Osteocyte (in vitro differentiated cells): ENCODE data around the gene SART3. TPM values are rescaled to one million over a fixed set of nuclear protein-coding genes. Genes with fewer than 3 reads are reported as not detected.
"Not testable (repeated sequence)": the region's sequence is repeated elsewhere in the genome, so short reads cannot be mapped to it uniquely, and the experiment has no call there.

Experiments used
- DNase-seq: peaks from one replicate; pipeline ENCODE4 v3.0.0; 2021; ENCODE audit warnings: mixed read lengths; ENCODE audit not compliant: unreplicated experiment; ENCODE audit errors: extremely low spot score
- H3K27ac Mint-ChIP-seq: one replicate; pipeline ENCODE4 v1.8.0; 2021; ENCODE audit warnings: mild to moderate bottlenecking, mixed read lengths; ENCODE audit not compliant: unreplicated experiment
- H3K27me3 Mint-ChIP-seq: one replicate; pipeline ENCODE4 v1.8.0; 2021; ENCODE audit warnings: mixed read lengths; ENCODE audit not compliant: unreplicated experiment
- H3K36me3 Mint-ChIP-seq: one replicate; pipeline ENCODE4 v1.8.0; 2021; ENCODE audit warnings: mixed read lengths; ENCODE audit not compliant: unreplicated experiment
- H3K4me1 Mint-ChIP-seq: one replicate; pipeline ENCODE4 v1.8.0; 2021; ENCODE audit warnings: mixed read lengths; ENCODE audit not compliant: unreplicated experiment
- H3K4me3 Mint-ChIP-seq: one replicate; pipeline ENCODE4 v1.8.0; 2021; ENCODE audit warnings: mild to moderate bottlenecking, moderate library complexity, mixed read lengths; ENCODE audit not compliant: unreplicated experiment
- H3K9me3 Mint-ChIP-seq: one replicate; pipeline ENCODE4 v1.8.0; 2021; ENCODE audit warnings: mixed read lengths; ENCODE audit not compliant: unreplicated experiment
- total RNA-seq: library from RNA; stranded (reverse); gene quantifications from 2 replicates; pipeline ENCODE4 v1.2.1, GENCODE V29; 2021
- TF ChIP-seq, protein P1 (sequence below): fragments of 200-600 bp; sonication (generic); IDR thresholded peaks from 2 replicates; pipeline ENCODE4 v1.5.0; 2021; ENCODE audit warnings: antibody characterized with exemption, mild to moderate bottlenecking, moderate library complexity

The SART3 gene
- total RNA-seq, 1 donor from 2014 or later: 47.2 TPM

DNA sequence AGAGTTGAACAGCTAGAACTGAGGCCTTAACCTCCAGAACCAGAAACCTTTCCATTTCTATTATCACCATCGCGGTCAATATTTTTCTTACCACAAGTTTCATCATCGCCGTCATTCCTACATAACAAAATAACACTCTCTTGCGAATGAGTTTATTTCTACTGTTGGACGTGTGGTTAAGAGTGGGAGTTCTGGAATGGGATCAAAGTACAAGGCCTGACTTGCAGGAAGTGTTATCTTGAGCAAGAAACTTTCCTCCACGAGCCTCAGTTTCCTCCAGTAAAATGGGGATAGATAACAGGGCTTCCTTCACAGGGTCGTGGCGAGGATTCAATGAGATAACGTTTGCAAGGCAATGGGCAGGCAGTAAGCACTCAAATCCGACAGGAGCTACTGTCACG, 652 bp downstream of the SART3 start:
- H3K36me3 Mint-ChIP-seq: peaks cover 10% of the 10 kb centered on the region
- no peaks in the 10 kb centered on the region for H3K27me3 Mint-ChIP-seq
- H3K4me1 Mint-ChIP-seq: peaks cover 41% of the 10 kb centered on the region

DNA sequence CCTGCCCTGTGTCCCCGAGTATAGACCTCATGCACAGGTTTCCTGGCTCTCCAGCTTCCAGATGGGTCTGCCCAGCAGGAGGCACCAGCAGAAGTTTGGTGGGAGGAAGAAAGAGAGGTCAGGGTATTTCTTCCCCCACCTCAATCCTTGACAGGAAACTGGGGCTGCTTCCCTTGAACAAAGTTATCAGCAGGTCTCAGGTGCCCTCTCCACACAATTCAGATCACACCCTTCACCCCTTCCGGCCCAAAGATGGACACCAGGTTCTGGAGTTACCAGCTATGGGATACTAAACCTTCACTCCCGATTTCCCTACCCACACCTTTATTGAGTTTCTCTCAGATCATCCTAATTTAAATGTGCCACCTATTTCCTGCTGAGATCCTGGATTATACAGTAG, 1.2 kb downstream of the SART3 start:
- H3K27me3 Mint-ChIP-seq: no peaks in the 10 kb centered on the region
- peaks cover 10% of the 10 kb centered on the region for H3K36me3 Mint-ChIP-seq
- TF ChIP-seq, protein P1, sequence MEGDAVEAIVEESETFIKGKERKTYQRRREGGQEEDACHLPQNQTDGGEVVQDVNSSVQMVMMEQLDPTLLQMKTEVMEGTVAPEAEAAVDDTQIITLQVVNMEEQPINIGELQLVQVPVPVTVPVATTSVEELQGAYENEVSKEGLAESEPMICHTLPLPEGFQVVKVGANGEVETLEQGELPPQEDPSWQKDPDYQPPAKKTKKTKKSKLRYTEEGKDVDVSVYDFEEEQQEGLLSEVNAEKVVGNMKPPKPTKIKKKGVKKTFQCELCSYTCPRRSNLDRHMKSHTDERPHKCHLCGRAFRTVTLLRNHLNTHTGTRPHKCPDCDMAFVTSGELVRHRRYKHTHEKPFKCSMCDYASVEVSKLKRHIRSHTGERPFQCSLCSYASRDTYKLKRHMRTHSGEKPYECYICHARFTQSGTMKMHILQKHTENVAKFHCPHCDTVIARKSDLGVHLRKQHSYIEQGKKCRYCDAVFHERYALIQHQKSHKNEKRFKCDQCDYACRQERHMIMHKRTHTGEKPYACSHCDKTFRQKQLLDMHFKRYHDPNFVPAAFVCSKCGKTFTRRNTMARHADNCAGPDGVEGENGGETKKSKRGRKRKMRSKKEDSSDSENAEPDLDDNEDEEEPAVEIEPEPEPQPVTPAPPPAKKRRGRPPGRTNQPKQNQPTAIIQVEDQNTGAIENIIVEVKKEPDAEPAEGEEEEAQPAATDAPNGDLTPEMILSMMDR: no peak
- peak overlapping the region; percentile 100 for H3K4me3 Mint-ChIP-seq
- no peaks in the 10 kb centered on the region for H3K9me3 Mint-ChIP-seq
- peak overlapping the region; percentile 99 for H3K27ac Mint-ChIP-seq
- DNase-seq: no peak
- H3K4me1 Mint-ChIP-seq: peaks cover 41% of the 10 kb centered on the region

More for the DNA sequence above, 652 bp downstream of the SART3 start:
- DNase-seq: no peak
- H3K9me3 Mint-ChIP-seq: no peaks in the 10 kb centered on the region
- H3K4me3 Mint-ChIP-seq: peak overlapping the region; percentile 100
- TF ChIP-seq, protein P1: no peak
- H3K27ac Mint-ChIP-seq: peak overlapping the region; percentile 99

DNA sequence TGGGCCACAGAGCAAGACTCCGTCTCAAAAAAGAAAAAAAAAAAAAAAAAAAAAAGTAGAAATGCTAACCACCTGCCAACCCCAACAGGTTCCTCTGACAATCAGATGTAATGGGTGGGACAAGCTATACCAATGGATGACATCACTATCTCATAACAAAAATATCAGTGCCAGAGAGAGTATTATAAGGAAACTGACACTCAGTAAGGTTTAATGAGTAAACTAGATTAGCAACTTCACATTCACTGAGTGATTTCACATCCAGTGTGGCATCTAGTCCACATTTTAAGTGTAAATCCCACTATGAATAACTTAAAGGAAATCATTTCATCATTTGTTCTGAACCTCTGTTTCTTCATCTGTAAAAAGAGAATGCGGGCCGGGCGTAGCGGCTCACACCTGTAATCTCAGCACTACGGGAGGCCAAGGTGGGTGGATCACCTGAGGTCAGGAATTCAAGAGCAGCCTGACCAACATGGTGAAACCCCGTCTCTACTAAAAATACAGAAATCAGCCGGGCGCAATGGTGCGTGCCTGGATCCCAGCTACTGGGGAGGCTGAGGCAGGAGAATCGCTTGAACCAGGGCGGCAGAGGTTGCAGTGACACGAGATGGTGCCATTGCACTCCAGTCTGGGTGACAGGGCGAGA, 1.8 kb downstream of the SART3 start:
- Mint-ChIP-seq H3K9me3 (no peaks in the 10 kb centered on the region), H3K27ac (no peak overlapping the region), H3K4me3 (peak overlapping the region; percentile 100), H3K4me1 (peaks cover 41% of the 10 kb centered on the region), H3K36me3 (peaks cover 10% of the 10 kb centered on the region), H3K27me3 (no peaks in the 10 kb centered on the region)
- TF ChIP-seq, protein P1: no peak
- no peak for DNase-seq

DNA sequence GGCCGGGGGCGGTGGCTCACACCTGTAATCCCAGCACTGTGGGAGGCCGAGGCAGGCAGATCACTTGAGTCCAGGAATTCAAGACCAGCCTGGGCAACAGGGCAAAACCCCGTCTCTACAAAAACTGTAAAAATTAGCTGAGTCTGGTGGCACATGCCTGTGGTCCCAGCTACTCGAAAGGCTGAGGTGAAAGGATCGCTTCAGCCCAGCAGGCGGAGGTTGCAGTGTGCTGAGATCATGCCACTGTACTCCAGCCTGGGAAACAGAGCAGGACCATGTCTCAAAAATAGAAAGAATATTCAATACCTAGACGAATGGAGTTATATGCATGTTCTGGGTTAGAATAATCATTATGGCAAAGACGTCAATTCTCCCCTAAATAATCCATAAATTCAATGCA, 5.6 kb downstream of the SART3 start:
- H3K9me3 Mint-ChIP-seq, H3K4me3 Mint-ChIP-seq, H3K27ac Mint-ChIP-seq, DNase-seq, H3K36me3 Mint-ChIP-seq, H3K27me3 Mint-ChIP-seq: not testable (repeated sequence)
- peaks cover 51% of the 10 kb centered on the region for H3K4me1 Mint-ChIP-seq

DNA sequence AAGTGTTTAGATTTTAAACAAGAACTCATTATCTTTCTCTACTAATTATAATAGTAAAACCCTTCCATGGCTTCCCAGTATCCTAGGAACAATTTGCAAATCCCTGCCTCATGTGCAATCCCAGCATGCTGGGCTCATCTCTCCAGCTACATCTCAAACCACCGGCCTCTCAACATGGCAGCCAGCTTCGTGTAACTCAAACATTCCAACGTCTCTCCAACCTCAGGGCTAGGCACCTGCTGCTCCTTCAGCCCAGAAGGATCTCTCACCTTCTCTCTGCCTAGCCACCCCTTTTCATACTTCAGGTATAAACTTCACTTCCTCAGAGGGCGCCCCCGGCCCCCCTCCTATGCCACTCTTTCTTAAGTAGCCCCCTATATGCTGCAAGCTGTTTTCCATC, 7.2 kb downstream of the SART3 start:
- Mint-ChIP-seq H3K9me3 (no peaks in the 10 kb centered on the region), H3K27me3 (no peaks in the 10 kb centered on the region), H3K4me3 (no peak overlapping the region), H3K27ac (no peak overlapping the region), H3K36me3 (peaks cover 4% of the 10 kb centered on the region), H3K4me1 (peaks cover 38% of the 10 kb centered on the region)
- DNase-seq: no peak
- TF ChIP-seq, protein P1: no peak
